Osteoblast (primary cell): ENCODE measurements around the gene CLPX. TPM values are rescaled to one million over a fixed set of nuclear protein-coding genes. Genes with fewer than 3 reads are reported as not detected.

Experiments
- DNase-seq: peaks from one replicate; pipeline ENCODE4 v3.0.0; 2011; ENCODE audit warnings: low spot score, mixed read lengths; ENCODE audit not compliant: insufficient read length; ENCODE audit errors: missing footprints
- H2AFZ ChIP-seq: 2 replicates; pipeline ENCODE4 v1.6.0; 2011; ENCODE audit warnings: mild to moderate bottlenecking, low read length
- H3K27ac ChIP-seq: 2 replicates; pipeline ENCODE4 v1.5.1; 2011; ENCODE audit warnings: mild to moderate bottlenecking, low read depth, low read length, moderate library complexity
- H3K27me3 ChIP-seq: 2 replicates; pipeline ENCODE4 v1.6.0; 2012; ENCODE audit warnings: mild to moderate bottlenecking, control low read depth, inconsistent platforms, low read length, moderate library complexity; ENCODE audit not compliant: insufficient read depth
- H3K36me3 ChIP-seq: 2 replicates; pipeline ENCODE4 v1.5.1; 2011; ENCODE audit warnings: mild to moderate bottlenecking, low read length, control low read depth, moderate library complexity; ENCODE audit not compliant: insufficient read depth
- H3K4me1 ChIP-seq: 2 replicates; pipeline ENCODE4 v1.5.1; 2011; ENCODE audit warnings: mild to moderate bottlenecking, low read length, control low read depth, moderate library complexity; ENCODE audit not compliant: insufficient read depth
- H3K4me2 ChIP-seq: 2 replicates; pipeline ENCODE4 v1.6.0; 2011; ENCODE audit warnings: mild to moderate bottlenecking, low read length; ENCODE audit not compliant: insufficient read depth
- H3K4me3 ChIP-seq: fragments of 200-600 bp; sonication (generic); 3 replicates; pipeline ENCODE4 v1.5.1; 2012; ENCODE audit warnings: mild to moderate bottlenecking, low read length, inconsistent platforms; ENCODE audit not compliant: insufficient read depth
- H3K79me2 ChIP-seq: 2 replicates; pipeline ENCODE4 v1.6.0; 2012; ENCODE audit warnings: mild to moderate bottlenecking, low read length, control low read depth, inconsistent platforms; ENCODE audit not compliant: insufficient read depth
- H3K9me3 ChIP-seq: 2 replicates; pipeline ENCODE4 v1.5.1; 2011; ENCODE audit warnings: low read depth, low read length, control low read depth
- H4K20me1 ChIP-seq: 2 replicates; pipeline ENCODE4 v1.6.0; 2012; ENCODE audit warnings: mild to moderate bottlenecking, low read length, control low read depth; ENCODE audit not compliant: insufficient read depth
- CTCF ChIP-seq: IDR thresholded peaks from 2 replicates; pipeline ENCODE4 v1.5.1; 2011; ENCODE audit warnings: mild to moderate bottlenecking, low read depth, low read length, moderate library complexity; ENCODE audit errors: extremely low read depth
- total RNA-seq: library from RNA; depleted of rRNA; stranded (reverse); fragments of >200 nt; gene quantifications from 2 replicates; pipeline ENCODE4 v1.2.3, GENCODE V29; 2012

Gene CLPX
- total RNA-seq, 1 donor: 46.7 TPM

- no peak overlapping the region for H3K27ac ChIP-seq
- H3K4me1 ChIP-seq: no peaks in the 10 kb centered on the region
- H3K9me3 ChIP-seq: no peaks in the 10 kb centered on the region
- H3K27me3 ChIP-seq: peaks cover 2% of the 10 kb centered on the region
- H2AFZ ChIP-seq: no peak overlapping the region
- H3K4me2 ChIP-seq: no peak overlapping the region
- H3K36me3 ChIP-seq: no peaks in the 10 kb centered on the region
- no peak for TF ChIP-seq CTCF
- no peak for DNase-seq
- H4K20me1 ChIP-seq: no peaks in the 10 kb centered on the region
- no peak overlapping the region for H3K4me3 ChIP-seq
- no peaks in the 10 kb centered on the region for H3K79me2 ChIP-seq
Observed at GRCh38 chr15:65219137-65219536, 34.0 kb upstream of the CLPX start.

GRCh38 chr15:65217526-65218482 lies 32.7 kb upstream of the CLPX start:
- no peak for DNase-seq
- Histone ChIP-seq H3K27me3 (peaks cover 2% of the 10 kb centered on the region), H2AFZ (no peak overlapping the region), H3K79me2 (no peaks in the 10 kb centered on the region), H3K4me3 (no peak overlapping the region), H3K27ac (no peak overlapping the region), H3K4me1 (no peaks in the 10 kb centered on the region), H3K36me3 (no peaks in the 10 kb centered on the region), H4K20me1 (no peaks in the 10 kb centered on the region), H3K9me3 (no peaks in the 10 kb centered on the region), H3K4me2 (no peak overlapping the region)
- no peak for TF ChIP-seq CTCF

GRCh38 chr15:65215496-65215895 lies 30.4 kb upstream of the CLPX start:
- Histone ChIP-seq H3K27me3 (peaks cover under 1% of the 10 kb centered on the region), H3K4me2 (no peak overlapping the region), H3K36me3 (no peaks in the 10 kb centered on the region), H3K79me2 (no peaks in the 10 kb centered on the region), H3K27ac (no peak overlapping the region), H3K4me3 (no peak overlapping the region), H3K9me3 (no peaks in the 10 kb centered on the region), H4K20me1 (no peaks in the 10 kb centered on the region), H2AFZ (no peak overlapping the region), H3K4me1 (no peaks in the 10 kb centered on the region)
- no peak for TF ChIP-seq CTCF
- DNase-seq: no peak

- H3K9me3 ChIP-seq: no peaks in the 10 kb centered on the region
- no peaks in the 10 kb centered on the region for H3K79me2 ChIP-seq
- no peak for DNase-seq
- no peaks in the 10 kb centered on the region for H3K36me3 ChIP-seq
- no peaks in the 10 kb centered on the region for H3K27me3 ChIP-seq
- H3K4me3 ChIP-seq: no peak overlapping the region
- no peak for TF ChIP-seq CTCF
- no peak overlapping the region for H3K4me2 ChIP-seq
- no peak overlapping the region for H2AFZ ChIP-seq
- H3K27ac ChIP-seq: no peak overlapping the region
- no peaks in the 10 kb centered on the region for H3K4me1 ChIP-seq
- H4K20me1 ChIP-seq: no peaks in the 10 kb centered on the region
Observed at GRCh38 chr15:65214010-65214409, 28.9 kb upstream of the CLPX start.
